Sigmoid colon (tissue), 7 donors: Measurements from ENCODE around the gene PPP1R37. TPM values are rescaled to one million over a fixed set of nuclear protein-coding genes. Genes with fewer than 3 reads are reported as not detected.

Experiments
- DNase-seq: peaks from one replicate; pipeline ENCODE4 v3.0.0-alpha.2; 2019
- H3K27ac ChIP-seq, 4 donors: fragments of 200-600 bp; sonication (generic); one replicate each; pipeline ENCODE4 v1.5.1; 2016 to 2019; ENCODE audit warnings: mild to moderate bottlenecking in 1 of 4
- H3K27me3 ChIP-seq, 3 donors: fragments of 200-600 bp; sonication (generic); one replicate each; pipeline ENCODE4 v1.5.1; 2019; ENCODE audit warnings: mild to moderate bottlenecking in 1 of 3
- H3K36me3 ChIP-seq, 4 donors: fragments of 200-600 bp; sonication (generic); one replicate each; pipeline ENCODE4 v1.5.1; 2016 to 2019
- H3K4me1 ChIP-seq, 4 donors: fragments of 200-600 bp; sonication (generic); one replicate each; pipeline ENCODE4 v1.5.1; 2017 to 2019
- H3K4me3 ChIP-seq, 4 donors: fragments of 200-600 bp; sonication (generic); one replicate each; pipeline ENCODE4 v1.5.1; 2017 to 2019; ENCODE audit warnings: mild to moderate bottlenecking in 2 of 4, moderate library complexity in 1 of 4
- H3K9me3 ChIP-seq, 4 donors: fragments of 200-600 bp in 3 of 4; sonication (generic) in 3 of 4; one replicate each; pipeline versions ENCODE4 v1.5.1 to v1.6.1; 2013 to 2019
- CTCF ChIP-seq, 4 experiments: fragments of 450-650 bp in 3 of 4; fragments of 200-600 bp in 1 of 4; IDR thresholded peaks; one replicate each; pipeline ENCODE4 v1.5.1; 2016 to 2019; ENCODE audit warnings: antibody characterized with exemption in 4 of 4, mild to moderate bottlenecking in 3 of 4, moderate library complexity in 2 of 4
- EP300 ChIP-seq, 4 donors: sonication (generic); formaldehyde crosslinking; IDR thresholded peaks; one replicate each; pipeline ENCODE4 v1.6.1; 2017; ENCODE audit warnings: antibody characterized with exemption in 4 of 4
- POLR2A ChIP-seq, 2 donors: fragments of 450-650 bp; IDR thresholded peaks; one replicate each; pipeline ENCODE4 v1.6.1; 2016; ENCODE audit warnings: antibody characterized with exemption in 2 of 2, mild to moderate bottlenecking in 2 of 2, moderate library complexity in 2 of 2
- POLR2AphosphoS5 ChIP-seq, 4 donors: sonication (generic); formaldehyde crosslinking; IDR thresholded peaks; one replicate each; pipeline ENCODE4 v1.6.1; 2017; ENCODE audit warnings: antibody characterized with exemption in 4 of 4
- WGBS, 2 donors: extraction: QIAGEN DNeasy Blood & Tissue Kit; methylation state at CpG; one replicate each; pipeline ENCODE4 v1.1.7; 2013; 5-methylcytosine and 5-hydroxymethylcytosine counted together
- intact Hi-C: fragments of 100-400 bp; cut with DNase I; formaldehyde crosslinking; loops from one replicate; pipeline ENCODE4 v1.15.1; 2023
- polyA plus RNA-seq, 3 donors: library from polyadenylated mRNA; stranded (reverse); fragments of 200-250 nt; gene quantifications; one replicate each; pipeline ENCODE4 v1.2.3, GENCODE V29; 2013
- small RNA-seq, 3 donors: library from RNA; depleted of rRNA; stranded (forward); fragments of <200 nt; gene quantifications; one replicate each; pipeline ENCODE3, GENCODE V24; 2016
- total RNA-seq, 4 donors: library from RNA; depleted of rRNA; stranded (reverse); fragments of >200 nt; gene quantifications; one replicate each; pipeline ENCODE4 v1.1.0, GENCODE V29; 2016
- donor health status: healthy with polysubstance abuse.
- donor health status: Bipolar disorder and iron deficiency.
- donor health status: healthy.

The PPP1R37 gene
- total and polyA plus RNA-seq, 7 donors, result 17.8 to 32.5 (median 21.6) TPM

- TF ChIP-seq CTCF (IDR thresholded peaks at IDR 0.05) (peak in 2 of 4 experiments; percentile 19 to 41), POLR2AphosphoS5 (IDR thresholded peaks at IDR 0.05) (no peak)
- 41 to 42% methylated on average over 12 of the region's 12 CpGs for WGBS, 2 donors
- intact Hi-C loops, result no loop called here
Observed at GRCh38 chr19:45187421-45188100, 94.6 kb downstream of the PPP1R37 start.

GRCh38 chr19:45189971-45190370 lies 97.0 kb downstream of the PPP1R37 start:
- TF ChIP-seq POLR2A (IDR thresholded peaks at IDR 0.05), result no peak
- TF ChIP-seq CTCF (IDR thresholded peaks at IDR 0.05), result no peak
- TF ChIP-seq POLR2AphosphoS5 (IDR thresholded peaks at IDR 0.05), result no peak
- no peak for TF ChIP-seq EP300 (IDR thresholded peaks at IDR 0.05)
- no peaks in the 10 kb centered on the region for H3K4me1 ChIP-seq
- 89 to 94% methylated on average over 1 of the region's 1 CpG for WGBS, 2 donors
- no peak overlapping the region for H3K4me3 ChIP-seq
- DNase-seq, result no peak
- intact Hi-C loops, result no loop called here
- H3K36me3 ChIP-seq, result no peaks in the 10 kb centered on the region
- no peaks in the 10 kb centered on the region for H3K9me3 ChIP-seq
- H3K27me3 ChIP-seq, result no peaks in the 10 kb centered on the region
- H3K27ac ChIP-seq, result no peak overlapping the region

More at GRCh38 chr19:45187421-45188100, 94.6 kb downstream of the PPP1R37 start:
- Histone ChIP-seq H3K9me3 (no peaks in the 10 kb centered on the region), H3K36me3 (no peaks in the 10 kb centered on the region), H3K4me1 (no peaks in the 10 kb centered on the region), H3K4me3 (no peak overlapping the region), H3K27ac (no peak overlapping the region), H3K27me3 (no peaks in the 10 kb centered on the region)
- DNase-seq, result no peak

- Histone ChIP-seq H3K27me3 (no peaks in the 10 kb centered on the region), H3K27ac (no peak overlapping the region), H3K4me3 (no peak overlapping the region), H3K9me3 (no peaks in the 10 kb centered on the region), H3K36me3 (no peaks in the 10 kb centered on the region), H3K4me1 (no peaks in the 10 kb centered on the region)
- DNase-seq, result no peak
- TF ChIP-seq EP300 (IDR thresholded peaks at IDR 0.05) (no peak), POLR2AphosphoS5 (IDR thresholded peaks at IDR 0.05) (no peak), POLR2A (IDR thresholded peaks at IDR 0.05) (no peak), CTCF (IDR thresholded peaks at IDR 0.05) (no peak)
- 93 to 94% methylated on average over 4 of the region's 4 CpGs for WGBS, 2 donors
- intact Hi-C loops, result no loop called here
Observed at GRCh38 chr19:45191375-45191774, 98.4 kb downstream of the PPP1R37 start.

- H3K27me3 ChIP-seq, result no peaks in the 10 kb centered on the region
- no peaks in the 10 kb centered on the region for H3K36me3 ChIP-seq
- no peak for DNase-seq
- no peaks in the 10 kb centered on the region for H3K4me1 ChIP-seq
- 83 to 90% methylated on average over 6 of the region's 6 CpGs for WGBS, 2 donors
- intact Hi-C loops, result no loop called here
- TF ChIP-seq POLR2A (IDR thresholded peaks at IDR 0.05), result no peak
- TF ChIP-seq CTCF (IDR thresholded peaks at IDR 0.05), result no peak
- no peak for TF ChIP-seq EP300 (IDR thresholded peaks at IDR 0.05)
- no peak overlapping the region for H3K4me3 ChIP-seq
- H3K9me3 ChIP-seq, result no peaks in the 10 kb centered on the region
- H3K27ac ChIP-seq, result no peak overlapping the region
Observed at GRCh38 chr19:45195764-45196163, 102.8 kb downstream of the PPP1R37 start.

Small RNAs within 50 kb of the gene (small RNA-seq; reads per million reads assigned to genes)
- 0 reads per million in 3 donors for gene RNU6-611P

Other genes starting within 250 kb of the PPP1R37 start
- gene NECTIN2, start 246.9 kb upstream of the PPP1R37 start, total RNA-seq, result 10 to 100 TPM; 16.3 to 39.6 (median 27.3) TPM
- gene NECTIN2, start 246.9 kb upstream of the PPP1R37 start, polyA plus RNA-seq, result 10 to 100 TPM; 15.6 to 68.6 (median 27.3) TPM
- 10 to 100 TPM; 21.6 to 40.2 (median 33.1) TPM for gene TOMM40, start 201.9 kb upstream of the PPP1R37 start, total RNA-seq
- 10 to 100 TPM; 32.4 to 76.8 (median 32.4) TPM for gene TOMM40, start 201.9 kb upstream of the PPP1R37 start, polyA plus RNA-seq
- 100 to 1,000 TPM in 2 of 4 donors, 10 to 100 TPM in 2; 63.5 to 188 (median 92.2) TPM for gene APOE, start 187.4 kb upstream of the PPP1R37 start, total RNA-seq
- 100 to 1,000 TPM; 111 to 326 (median 208) TPM for gene APOE, start 187.4 kb upstream of the PPP1R37 start, polyA plus RNA-seq
- gene APOC1, start 178.6 kb upstream of the PPP1R37 start, total RNA-seq, result 10 to 100 TPM in 1 of 4 donors, 1 to 10 TPM in 2, not detected in 1; 2.3 to 11.8 (median 5.8) TPM
- gene APOC1, start 178.6 kb upstream of the PPP1R37 start, polyA plus RNA-seq, result 10 to 100 TPM; 46.2 to 73.3 (median 49.9) TPM
- not detected for gene APOC4, start 150.9 kb upstream of the PPP1R37 start, total RNA-seq
- gene APOC4, start 150.9 kb upstream of the PPP1R37 start, polyA plus RNA-seq, result not detected
- gene APOC2, start 147.1 kb upstream of the PPP1R37 start, total RNA-seq, result not detected
- 10 to 100 TPM in 1 of 3 donors, 1 to 10 TPM in 2; 3.0 to 10.6 (median 3.3) TPM for gene APOC2, start 147.1 kb upstream of the PPP1R37 start, polyA plus RNA-seq
- gene CLPTM1, start 137.8 kb upstream of the PPP1R37 start, total RNA-seq, result 10 to 100 TPM; 31.6 to 51.5 (median 45.1) TPM
- 10 to 100 TPM; 22.2 to 94.0 (median 27.0) TPM for gene CLPTM1, start 137.8 kb upstream of the PPP1R37 start, polyA plus RNA-seq
- 10 to 100 TPM in 1 of 4 donors, 1 to 10 TPM in 3; 3.2 to 16.7 (median 4.1) TPM for gene RELB, start 91.7 kb upstream of the PPP1R37 start, total RNA-seq
- gene RELB, start 91.7 kb upstream of the PPP1R37 start, polyA plus RNA-seq, result 10 to 100 TPM; 21.0 to 50.2 (median 30.0) TPM
- 100 to 1,000 TPM in 1 of 4 donors, 10 to 100 TPM in 3; 61.9 to 157 (median 73.7) TPM for gene CLASRP, start 54.1 kb upstream of the PPP1R37 start, total RNA-seq
- gene CLASRP, start 54.1 kb upstream of the PPP1R37 start, polyA plus RNA-seq, result 10 to 100 TPM; 19.0 to 70.8 (median 19.2) TPM
- gene ZNF296, start 16.7 kb upstream of the PPP1R37 start, total RNA-seq, result 1 to 10 TPM in 1 of 4 donors, under 1 TPM in 1, not detected in 2; 0.41 to 1.2 TPM
- gene ZNF296, start 16.7 kb upstream of the PPP1R37 start, polyA plus RNA-seq, result 1 to 10 TPM; 2.8 to 5.4 (median 3.0) TPM
- gene GEMIN7, start 13.9 kb upstream of the PPP1R37 start, total RNA-seq, result 10 to 100 TPM; 10.3 to 18.2 (median 16.2) TPM
- 10 to 100 TPM; 27.0 to 31.2 (median 30.6) TPM for gene GEMIN7, start 13.9 kb upstream of the PPP1R37 start, polyA plus RNA-seq
- under 1 TPM in 1 of 4 donors, not detected in 3; 0.83 TPM for gene NKPD1, start 67.8 kb downstream of the PPP1R37 start, total RNA-seq
- under 1 TPM in 1 of 3 donors, not detected in 2; 0.12 TPM for gene NKPD1, start 67.8 kb downstream of the PPP1R37 start, polyA plus RNA-seq
- gene TRAPPC6A, start 85.1 kb downstream of the PPP1R37 start, total RNA-seq, result 10 to 100 TPM; 15.1 to 36.4 (median 27.2) TPM
- gene TRAPPC6A, start 85.1 kb downstream of the PPP1R37 start, polyA plus RNA-seq, result 10 to 100 TPM; 50.3 to 67.5 (median 66.1) TPM
- gene BLOC1S3, start 85.6 kb downstream of the PPP1R37 start, total RNA-seq, result 10 to 100 TPM in 1 of 4 donors, 1 to 10 TPM in 3; 6.1 to 10.9 (median 7.8) TPM
- gene BLOC1S3, start 85.6 kb downstream of the PPP1R37 start, polyA plus RNA-seq, result 1 to 10 TPM; 2.8 to 7.0 (median 3.0) TPM
- under 1 TPM in 2 of 4 donors, not detected in 2; 0.14 to 0.33 TPM for gene EXOC3L2, start 152.2 kb downstream of the PPP1R37 start, total RNA-seq
- 1 to 10 TPM in 1 of 3 donors, under 1 TPM in 1, not detected in 1; 0.69 to 1.7 TPM for gene EXOC3L2, start 152.2 kb downstream of the PPP1R37 start, polyA plus RNA-seq
- 10 to 100 TPM; 12.7 to 39.9 (median 15.2) TPM for gene MARK4, start 158.1 kb downstream of the PPP1R37 start, total RNA-seq
- 10 to 100 TPM in 1 of 3 donors, 1 to 10 TPM in 2; 6.2 to 12.3 (median 7.2) TPM for gene MARK4, start 158.1 kb downstream of the PPP1R37 start, polyA plus RNA-seq
- 1 to 10 TPM in 1 of 4 donors, under 1 TPM in 3; 0.66 to 1.1 (median 0.77) TPM for gene CKM, start 229.7 kb downstream of the PPP1R37 start, total RNA-seq
- gene CKM, start 229.7 kb downstream of the PPP1R37 start, polyA plus RNA-seq, result 10 to 100 TPM in 1 of 3 donors, 1 to 10 TPM in 1, under 1 TPM in 1; 0.48 to 14.4 (median 5.8) TPM
- not detected for gene KLC3, start 247.6 kb downstream of the PPP1R37 start, total RNA-seq
- under 1 TPM in 1 of 3 donors, not detected in 2; 0.09 TPM for gene KLC3, start 247.6 kb downstream of the PPP1R37 start, polyA plus RNA-seq